Keratinocyte (primary cell): ENCODE data around the gene STIP1.

Experiments
- CTCF ChIP-seq, 3 experiments: IDR thresholded peaks in 1 of 3; conservative IDR thresholded peaks in 1 of 3; optimal IDR thresholded peaks in 1 of 3; 2 replicates in 2 of 3; 3 replicates in 1 of 3; pipeline versions ENCODE3 to v1.5.1; 2011; ENCODE audit warnings: low read length in 3 of 3, mild to moderate bottlenecking in 3 of 3, moderate library complexity in 2 of 3, control low read depth in 1 of 3, inconsistent platforms in 1 of 3; ENCODE audit not compliant: insufficient read depth in 2 of 3; ENCODE audit errors: extremely low read depth in 1 of 3
- EZH2 ChIP-seq: IDR thresholded peaks from one replicate; pipeline ENCODE4 v1.6.1; 2012; ENCODE audit warnings: inconsistent platforms, mild to moderate bottlenecking, low read length, moderate library complexity

- TF ChIP-seq EZH2 (no peak), CTCF (optimal IDR thresholded peaks at IDR 0.05 in 1 of 3, IDR thresholded peaks at IDR 0.05 in 1 of 3, conservative IDR thresholded peaks at IDR 0.05 in 1 of 3; ENCODE audit: extremely low read depth in 1 of 3, insufficient read depth in 2 of 3, low read length in 3 of 3) (no peak)
Observed at GRCh38 chr11:64209563-64209843, 23.5 kb downstream of the STIP1 start.
